GM21825 (cell line): ENCODE results near the gene LITAFD.
A peak's percentile ranks its signal among the peaks of the same experiment; 100 is the strongest.
"Not testable (repeated sequence)": the region's sequence is repeated elsewhere in the genome, so short reads cannot be mapped to it uniquely, and the experiment has no call there.

Source experiments
- ATAC-seq: cut with Tn5 transposase; IDR thresholded peaks from one replicate; pipeline ENCODE4 v1.9.1; 2021; ENCODE audit warnings: mild to moderate bottlenecking, moderate library complexity; ENCODE audit not compliant: unreplicated experiment

LITAFD gene

DNA sequence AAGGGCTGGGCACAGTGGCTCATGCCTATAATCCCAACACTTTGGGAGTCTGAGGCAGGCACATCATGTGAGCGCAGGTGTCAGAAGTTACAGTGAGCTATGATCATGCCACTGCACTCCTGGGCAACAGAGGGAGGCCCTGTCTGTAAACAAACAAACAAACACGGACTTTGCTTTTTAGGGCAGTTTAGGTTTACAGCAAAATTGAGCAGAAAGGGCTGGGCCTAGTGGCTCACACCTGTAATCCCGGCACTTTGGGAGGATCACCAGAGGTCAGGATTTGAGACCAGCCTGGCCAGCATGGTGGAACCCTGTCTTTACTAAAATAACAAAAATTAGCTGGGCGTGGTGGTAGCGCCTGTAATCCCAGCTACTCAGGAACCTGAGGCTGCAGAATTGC, 10.1 kb upstream of the LITAFD start:
- no peak for ATAC-seq

DNA sequence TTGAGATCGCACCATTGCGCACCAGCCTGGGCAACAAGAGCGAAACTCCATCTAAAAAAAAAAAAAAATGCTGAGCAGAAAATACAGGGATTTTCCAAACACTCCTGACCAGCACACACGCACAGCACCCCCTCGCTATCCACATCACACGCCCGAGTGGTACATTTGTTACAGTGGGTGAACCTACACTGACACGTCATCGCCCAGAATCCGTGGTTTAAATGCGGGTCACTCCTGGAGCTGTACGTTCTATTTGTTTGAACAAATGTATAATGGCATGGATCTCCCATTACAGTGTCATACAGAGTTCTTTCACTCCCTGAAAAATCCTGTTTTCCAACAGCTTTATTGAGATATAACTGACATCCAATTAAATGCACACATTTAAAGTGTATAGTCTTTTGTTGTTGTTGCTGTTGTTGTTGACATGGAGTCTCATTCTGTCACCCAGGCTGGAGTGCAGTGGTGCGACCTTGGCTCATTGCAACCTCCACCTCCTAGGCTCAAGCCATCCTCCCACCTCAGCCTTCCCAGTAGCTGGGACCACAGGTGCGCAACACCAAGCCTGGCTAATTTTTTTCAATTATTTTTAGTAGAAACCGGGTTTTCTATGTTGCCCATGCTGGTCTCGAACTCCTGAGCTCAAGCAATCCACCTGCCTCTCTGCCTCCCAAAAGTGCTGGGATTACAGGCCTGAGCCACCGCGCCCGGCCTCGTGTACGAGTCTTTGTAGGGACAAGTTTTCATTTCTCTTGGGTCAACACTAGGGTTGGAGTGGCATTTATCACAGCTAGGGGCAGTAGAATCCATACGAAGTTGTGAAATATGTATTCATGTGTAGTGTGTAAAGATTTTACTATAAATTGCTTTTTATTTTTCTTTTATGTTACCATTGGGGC, 8.9 kb upstream of the LITAFD start:
- ATAC-seq, result no peak

DNA sequence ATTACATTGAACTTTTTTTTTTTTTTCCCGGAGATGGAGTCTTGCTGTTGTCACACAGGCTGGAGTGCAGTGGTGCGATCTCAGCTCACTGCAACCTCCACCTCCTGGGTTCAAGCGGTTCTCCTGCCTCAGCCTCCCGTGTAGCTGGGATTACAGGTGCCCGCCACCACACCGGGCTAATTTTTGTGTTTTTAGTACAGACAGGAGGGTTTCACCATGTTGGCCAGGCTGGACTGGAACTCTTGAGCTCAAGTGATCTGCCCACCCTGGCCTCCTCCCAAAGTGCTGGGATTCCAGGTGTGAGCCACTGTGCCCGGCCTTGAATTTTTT, 8.3 kb upstream of the LITAFD start:
- ATAC-seq, result not testable (repeated sequence)

DNA sequence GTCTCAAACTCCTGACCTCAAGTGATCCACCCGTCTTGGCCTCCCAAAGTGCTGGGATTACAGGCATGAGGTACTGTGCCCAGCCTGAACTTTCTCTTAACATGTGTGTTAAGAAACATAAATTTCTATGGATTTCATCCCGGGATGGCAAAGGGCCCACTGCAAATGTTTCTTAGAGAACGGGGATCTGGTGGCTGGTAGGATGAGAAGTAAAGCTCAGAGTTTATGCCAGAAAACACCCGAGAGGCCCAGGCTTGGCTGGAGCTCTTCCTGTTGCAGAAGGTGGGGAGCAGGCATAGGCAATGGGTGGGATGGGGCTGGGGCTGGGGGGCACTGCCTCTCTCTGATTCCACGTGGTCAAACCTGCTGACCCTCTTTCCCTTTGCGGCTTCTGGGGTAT, 7.8 kb upstream of the LITAFD start:
- ATAC-seq, result no peak

DNA sequence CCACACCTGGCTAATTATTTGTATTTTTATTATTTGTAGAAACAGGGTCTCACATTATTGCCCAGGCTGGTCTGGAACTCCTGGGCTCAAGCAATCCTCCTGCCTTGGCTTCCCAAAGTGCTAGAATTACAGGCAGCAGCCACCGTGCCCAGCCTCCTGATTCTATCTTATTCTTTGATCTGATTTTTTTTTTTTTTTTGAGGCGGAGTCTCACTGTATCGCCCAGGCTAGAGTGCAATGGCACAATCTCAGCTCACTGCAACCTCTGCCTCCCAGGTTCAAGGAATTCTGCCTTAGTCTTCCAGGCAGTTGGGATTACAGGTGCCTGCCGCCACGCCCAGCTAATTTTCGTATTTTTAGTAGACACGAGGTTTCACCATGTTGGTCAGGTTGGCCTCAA, 6.8 kb upstream of the LITAFD start:
- not testable (repeated sequence) for ATAC-seq

DNA sequence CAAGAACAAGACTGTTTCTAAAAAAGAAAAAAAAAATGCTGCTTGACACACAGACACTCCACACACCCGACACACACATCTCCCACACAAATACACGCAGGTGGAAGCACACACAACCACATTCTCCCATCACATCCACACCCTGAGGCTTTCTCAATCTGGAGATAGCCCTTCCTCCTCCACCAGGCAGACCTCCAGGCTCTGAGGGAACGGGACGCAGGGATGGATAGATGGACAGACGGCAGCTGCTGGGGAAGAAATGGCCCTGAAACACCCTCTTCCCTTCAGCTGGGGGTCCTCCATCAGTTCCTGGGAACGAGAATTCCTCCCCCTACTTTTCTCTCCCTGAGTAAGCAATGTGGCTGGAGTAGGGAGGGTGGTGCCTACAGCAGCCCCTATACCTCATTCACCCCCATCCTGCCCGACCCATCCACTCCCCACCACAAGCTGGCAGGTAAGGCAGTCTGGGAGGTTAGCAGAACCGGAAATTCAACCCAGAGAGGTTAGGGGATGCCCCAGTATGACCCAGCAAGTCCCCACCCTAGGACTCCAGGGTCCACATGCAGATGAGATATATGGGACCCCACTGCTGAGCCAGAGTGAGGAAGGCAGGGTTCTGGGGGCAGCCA, 4.1 kb upstream of the LITAFD start:
- no peak for ATAC-seq

DNA sequence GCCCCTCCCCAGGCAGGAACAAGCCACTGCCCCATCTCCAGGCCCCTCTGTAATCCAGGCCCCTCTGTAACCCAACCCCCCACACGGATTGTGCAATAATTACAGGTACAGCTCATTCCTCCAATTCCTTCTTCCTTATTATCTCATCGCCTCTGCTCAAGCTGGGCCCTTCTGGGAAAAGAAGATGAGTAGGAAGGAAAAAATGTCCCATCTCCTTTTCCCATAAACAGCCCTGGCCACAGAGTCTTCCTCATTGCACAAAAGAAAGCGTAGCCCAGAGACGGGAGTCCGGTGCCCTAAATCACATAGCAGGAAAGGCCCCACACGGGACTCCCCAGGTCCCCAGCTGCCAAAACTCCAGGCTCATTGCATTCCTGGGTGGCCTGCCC, 3.6 kb upstream of the LITAFD start:
- ATAC-seq, result no peak

DNA sequence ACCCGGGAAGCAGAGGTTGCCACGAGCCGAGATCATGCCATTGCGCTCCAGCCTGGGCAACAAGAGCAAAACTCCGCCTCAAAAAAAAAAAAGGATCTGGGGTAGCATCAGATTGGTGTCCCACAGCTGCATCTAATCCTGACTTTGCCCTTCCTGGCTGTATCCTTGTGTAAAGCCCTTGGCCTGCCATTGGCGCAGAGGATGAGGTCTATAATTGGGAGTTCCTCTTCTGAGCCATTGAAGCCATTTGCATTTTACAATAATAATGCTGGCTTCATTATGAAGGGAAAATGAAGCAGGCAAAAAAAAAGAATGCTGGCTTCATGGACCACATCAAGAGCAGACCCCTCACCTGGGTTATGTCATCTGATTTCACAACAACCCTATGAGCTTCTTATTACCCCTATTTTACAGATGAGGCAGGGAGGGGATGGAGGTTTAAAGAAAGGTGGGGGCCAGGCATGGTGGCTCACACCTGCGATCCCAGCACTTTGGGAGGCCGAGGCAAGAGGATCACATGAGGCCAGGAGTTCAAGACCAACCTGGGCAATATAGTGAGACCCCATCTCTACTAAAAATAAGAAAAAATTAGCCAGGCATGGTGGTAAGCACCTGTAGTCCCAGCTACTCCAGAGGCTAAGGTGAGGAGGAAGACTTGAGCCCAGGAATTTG, 1.2 kb upstream of the LITAFD start:
- no peak for ATAC-seq

DNA sequence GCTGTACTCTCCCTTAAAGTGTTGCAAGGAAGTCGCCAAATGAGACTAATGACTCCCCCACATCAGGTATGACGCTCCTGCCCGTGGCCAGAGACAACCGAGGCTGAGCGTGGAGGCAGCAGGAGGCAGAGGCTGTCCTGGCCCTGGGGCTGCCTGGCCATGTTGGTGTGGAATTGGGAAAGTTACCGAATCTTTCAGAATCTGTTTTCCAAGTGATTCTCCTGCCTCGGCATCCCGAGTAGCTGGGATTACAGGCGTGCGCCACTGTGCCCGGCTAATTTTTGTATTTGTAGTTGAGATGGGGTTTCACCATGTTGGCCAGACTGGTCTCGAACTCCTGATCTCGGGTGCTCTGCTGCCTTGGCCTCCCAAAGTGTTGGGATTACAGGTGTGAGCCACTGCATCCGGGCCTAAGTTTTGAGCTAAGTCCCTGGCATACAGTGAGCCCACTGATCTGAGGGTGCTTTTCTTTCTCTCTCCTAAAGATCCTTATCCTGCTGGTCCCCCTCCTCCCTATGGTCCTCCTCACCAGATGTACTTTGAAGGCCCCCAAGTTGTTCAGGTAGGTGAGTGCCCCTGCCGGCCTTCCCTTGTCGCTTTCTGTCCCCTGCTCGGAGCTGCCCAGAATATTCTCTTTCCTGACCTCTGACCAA, 700 bp downstream of the LITAFD start:
- ATAC-seq, result no peak

DNA sequence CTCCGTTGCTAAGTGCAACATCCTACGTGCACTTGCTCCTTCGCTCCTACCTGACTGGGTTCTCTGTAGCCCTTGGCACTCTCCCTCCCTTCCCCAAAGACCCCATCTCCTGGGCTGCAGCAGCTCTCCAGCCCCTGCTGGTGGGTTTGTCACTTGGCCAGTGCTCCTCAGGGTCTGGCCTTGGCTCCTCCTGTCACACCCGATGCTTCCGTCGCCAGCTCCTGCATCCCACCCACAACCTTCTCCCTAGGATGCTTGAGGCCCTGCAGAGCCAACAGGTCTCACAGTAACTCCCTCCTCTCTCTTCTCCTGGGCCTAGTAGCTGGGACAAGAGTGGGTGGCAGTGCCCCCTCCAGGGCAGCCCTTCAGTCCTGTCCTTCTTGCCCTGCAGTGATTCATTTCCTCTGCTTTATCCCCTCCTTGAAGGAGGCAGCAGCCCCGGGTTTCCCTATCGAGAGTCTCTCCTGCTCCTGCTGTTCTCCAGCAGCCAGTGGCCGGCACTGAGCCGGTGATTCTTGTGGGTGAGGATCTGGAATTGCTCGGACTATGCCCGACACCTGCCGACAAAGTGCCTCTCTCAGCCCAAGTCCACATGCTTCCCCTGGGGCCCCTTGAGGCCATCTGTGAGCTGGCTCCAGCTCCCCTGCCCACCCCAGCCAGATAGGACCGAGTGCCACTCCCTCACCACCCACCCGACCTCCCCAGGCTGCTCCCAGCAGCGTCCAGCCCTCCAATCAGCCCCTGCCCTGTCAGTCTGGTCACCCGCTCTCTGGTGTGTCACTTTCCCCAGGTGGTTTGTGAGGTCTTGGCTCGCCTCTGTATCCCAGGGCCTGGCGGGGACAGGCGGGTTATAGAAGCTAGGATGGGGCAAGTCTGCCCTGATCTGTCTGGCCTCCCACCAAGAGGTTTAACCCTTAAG, 3.8 kb downstream of the LITAFD start:
- ATAC-seq, result no peak

DNA sequence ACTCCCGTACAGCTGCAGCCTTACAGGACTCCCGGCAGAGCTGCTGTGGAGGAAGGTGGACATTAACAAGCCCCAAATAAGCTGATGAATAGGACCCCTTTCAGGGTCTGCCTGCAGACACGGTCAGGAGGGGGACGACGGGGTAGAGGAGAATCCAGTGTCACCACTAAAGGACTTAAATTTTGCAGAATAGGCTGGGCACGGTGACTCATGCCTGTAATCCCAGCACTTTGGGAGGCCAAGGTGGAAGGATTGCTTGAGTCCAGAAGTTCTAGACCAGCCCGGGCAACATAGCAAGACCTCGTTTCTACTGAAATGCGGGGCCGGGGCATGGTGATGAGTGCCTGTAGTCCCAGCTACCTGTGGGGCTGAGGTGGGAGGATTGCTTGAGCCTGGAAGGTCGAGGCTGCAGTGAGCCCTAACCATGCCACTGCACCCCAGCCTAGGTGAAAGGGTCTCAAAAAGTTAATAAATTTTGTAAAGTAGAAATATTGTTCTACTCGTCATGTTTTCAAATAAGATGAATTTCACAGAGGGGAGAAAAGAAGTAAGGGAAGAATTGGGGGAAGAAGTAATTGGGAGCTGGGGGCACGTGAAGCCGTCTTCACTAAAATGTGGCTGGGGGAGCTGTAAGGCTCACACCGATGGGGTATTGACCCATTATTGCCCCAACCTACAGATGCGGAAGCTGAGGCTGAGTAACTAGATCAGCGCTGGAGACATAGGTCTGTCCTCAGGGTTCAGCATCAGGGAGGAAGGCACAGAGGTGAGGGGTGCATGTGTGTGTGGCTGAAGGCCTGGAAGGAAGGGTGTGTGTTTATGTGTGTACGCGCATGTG, 4.7 kb downstream of the LITAFD start:
- no peak for ATAC-seq

DNA sequence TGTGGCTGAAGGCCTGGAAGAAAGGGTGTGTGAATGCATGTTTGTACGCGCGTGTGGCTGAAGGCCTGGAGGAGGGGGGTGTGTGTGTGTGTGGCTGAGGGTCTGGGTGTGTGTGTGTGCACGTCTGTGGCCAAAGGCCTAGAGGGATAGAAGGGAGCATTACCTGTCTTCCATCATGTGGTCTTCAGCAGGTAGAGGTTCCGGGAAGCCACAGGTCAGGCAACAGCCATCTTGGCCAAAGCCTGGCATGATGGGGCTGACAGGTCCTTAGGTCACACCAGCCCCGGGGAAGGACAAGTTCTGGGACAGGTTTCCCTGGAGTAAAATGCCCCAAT, 5.2 kb downstream of the LITAFD start:
- ATAC-seq, result no peak

DNA sequence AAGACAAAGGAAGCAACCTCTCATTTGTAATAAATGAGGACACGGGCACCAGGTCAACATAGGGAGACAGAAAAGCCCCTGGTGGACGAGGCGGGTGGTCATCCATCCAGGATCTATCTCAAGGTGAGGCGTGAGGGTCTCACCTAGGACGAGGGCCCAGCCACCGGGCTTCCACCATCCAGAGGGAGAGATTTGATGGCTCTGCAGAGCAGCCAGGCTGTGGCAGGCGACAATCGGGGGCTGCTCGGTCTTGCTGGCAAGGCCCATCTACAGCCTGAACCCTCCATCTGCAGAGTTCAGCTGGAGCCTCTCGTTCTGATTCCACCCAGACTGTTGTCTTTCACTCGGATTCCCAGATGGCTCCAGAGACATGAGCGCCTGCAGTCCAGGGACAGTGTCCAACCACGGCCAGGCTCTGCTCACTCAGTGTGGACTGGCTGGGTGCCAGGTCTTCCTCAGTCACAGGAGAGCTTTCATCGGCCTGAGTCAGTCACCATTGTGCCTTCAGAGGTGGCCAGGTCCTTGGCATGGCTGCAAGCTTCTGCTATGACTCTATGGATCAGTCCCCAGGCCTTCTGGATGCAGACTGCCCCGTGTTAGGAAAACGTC, 5.9 kb downstream of the LITAFD start:
- no peak for ATAC-seq

DNA sequence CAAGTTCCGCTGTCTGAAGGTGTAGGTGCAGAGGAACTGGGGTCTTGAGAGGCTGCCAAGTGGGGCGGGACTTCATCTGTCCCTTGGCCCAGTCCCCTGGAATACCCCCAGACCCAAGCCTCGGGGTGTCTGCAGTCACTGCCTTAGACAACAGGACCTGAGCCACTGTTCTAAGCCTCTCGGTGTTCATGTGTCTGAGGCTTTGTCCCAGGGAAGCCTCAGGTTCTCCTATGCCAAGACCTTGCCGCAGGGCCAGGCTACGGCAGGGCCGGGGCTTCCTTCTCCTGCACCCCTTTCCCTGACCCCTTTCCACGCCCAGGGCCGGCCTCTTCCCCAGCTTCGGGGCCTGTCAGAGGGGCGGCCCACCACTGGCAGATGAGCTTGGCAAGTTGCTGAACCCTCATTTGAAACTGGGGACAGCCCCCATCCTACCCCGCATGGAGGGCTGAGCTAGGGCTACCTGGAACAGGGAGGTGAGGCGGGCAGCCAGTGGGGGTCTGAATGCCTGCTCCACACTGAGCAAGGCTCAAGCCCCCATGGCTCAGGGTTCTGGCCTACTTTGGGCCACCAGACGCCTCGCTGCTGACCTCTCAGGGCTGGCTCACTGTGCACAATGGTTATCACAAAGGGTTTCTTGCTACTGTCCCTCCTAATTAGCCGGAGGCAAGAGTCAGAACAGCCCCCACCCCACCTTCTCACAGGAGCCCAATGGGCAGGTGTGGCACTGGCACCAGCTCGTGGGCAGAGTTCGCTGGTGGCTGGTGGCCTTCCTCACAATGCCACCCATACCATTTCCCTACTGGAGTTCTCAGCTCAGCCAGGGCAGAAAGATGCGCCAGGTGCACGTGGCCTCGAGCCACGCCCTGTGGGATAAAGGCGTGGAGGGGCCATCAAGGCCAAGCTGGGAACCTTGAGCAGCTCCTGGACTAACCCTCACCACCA, 7.1 kb downstream of the LITAFD start:
- no peak for ATAC-seq

DNA sequence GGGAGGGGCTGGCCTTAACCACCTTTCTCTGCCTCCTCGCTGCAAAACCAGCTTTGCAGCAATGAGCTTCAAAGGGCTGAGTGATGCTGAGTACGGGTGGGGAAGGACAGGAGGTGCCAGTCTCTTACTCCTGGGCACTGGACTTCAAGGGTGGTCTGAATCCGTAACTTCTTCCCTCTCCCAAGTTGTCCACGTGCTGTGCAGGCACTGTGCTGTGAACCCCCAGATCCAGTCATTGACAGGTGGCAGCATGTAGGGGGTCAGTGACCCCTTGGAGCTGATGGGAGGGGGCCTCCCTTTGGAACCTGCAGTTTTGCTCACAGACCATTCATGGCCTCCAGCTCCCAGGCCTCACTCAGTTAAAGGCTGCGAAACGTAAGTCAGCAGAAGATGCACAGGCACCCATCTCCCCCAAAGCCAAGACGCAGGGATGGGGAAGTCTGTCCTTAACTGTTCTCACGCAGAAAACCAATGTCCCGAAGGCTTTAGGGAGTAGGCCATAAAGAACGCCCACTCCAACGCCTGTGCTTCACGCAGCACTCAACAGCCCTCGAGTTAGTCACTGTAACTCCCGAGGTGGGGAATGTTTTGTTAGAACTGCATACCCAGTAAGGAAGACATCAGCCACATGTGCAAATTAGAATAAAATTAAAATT, 7.9 kb downstream of the LITAFD start:
- no peak for ATAC-seq

DNA sequence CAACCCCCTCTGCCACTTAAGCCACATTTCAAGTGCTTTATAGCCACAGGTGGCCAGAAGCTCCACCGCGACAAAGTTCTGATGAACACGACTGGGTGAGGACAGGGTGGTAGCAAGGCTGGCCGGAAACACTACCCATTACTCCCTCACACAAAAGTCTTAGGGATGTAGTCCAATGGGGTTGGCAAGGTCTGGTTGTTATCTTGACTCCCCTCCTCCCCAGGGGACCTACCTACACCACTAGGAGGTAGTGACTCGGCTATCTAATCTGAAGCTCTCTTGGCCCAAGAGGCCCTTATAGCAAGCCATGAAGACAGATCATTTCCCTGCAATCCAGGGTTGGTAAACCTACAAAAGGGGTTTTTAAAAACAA, 8.4 kb downstream of the LITAFD start:
- no peak for ATAC-seq

DNA sequence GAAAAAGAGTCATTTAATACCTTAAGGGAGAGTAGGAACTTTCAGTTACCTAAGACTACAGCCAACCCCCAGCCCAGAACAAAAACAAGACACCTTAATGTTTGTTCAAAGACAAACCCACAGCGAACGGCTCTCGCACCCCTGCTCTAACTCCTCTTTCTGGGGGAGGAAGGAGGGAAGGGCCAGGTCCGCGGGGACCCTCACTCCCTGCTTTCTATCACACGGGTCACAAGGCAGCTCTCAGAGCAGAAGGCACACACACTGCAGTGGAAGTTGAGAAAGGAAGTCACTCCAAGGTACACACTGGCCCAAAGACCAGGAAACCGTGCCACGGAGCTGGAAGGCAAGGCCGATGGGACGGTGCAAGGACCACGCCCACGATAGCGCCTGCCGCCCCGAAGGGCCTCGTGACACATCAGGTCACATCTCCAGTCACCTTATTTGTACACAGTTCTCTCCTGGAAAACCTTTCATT, 10.0 kb downstream of the LITAFD start:
- peak; percentile 20 for ATAC-seq

DNA sequence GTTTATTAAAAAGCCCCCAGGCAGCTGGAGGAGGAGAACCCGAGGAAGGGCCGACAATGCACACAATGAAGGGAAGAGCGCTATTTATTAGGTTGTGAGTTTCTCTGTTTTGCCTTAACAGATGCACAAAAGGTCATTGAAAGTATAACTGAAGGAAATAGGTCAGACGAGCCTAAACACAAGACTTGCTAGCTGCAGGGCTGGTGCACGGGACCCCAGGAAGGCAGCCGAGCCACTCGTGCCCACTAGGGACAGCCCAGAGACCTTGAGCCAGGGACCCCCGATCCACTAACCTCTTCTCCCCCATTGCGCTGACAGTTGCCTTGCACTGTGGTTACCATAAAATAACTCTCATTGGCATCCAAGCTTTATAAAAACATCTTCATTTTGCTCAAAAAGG, 11.3 kb downstream of the LITAFD start:
- no peak for ATAC-seq
